Endothelial cell of umbilical vein (primary cell): ENCODE data around the gene GIPC1. TPM values are rescaled to one million over a fixed set of nuclear protein-coding genes. Genes with fewer than 3 reads are reported as not detected.

ENCODE experiments used
- BruUV-seq: library from RNA; stranded (reverse); fragments of 400-500 nt; replicated peaks from 2 replicates; lab custom pipeline; 2021; lab: Mats Ljungman, UMichigan
- CTCF ChIA-PET: fragments of 300-600, 350-600 bp; sonication (Branson Sonifier 250); formaldehyde crosslinking; loops from one replicate; lab custom pipeline; 2021; ENCODE audit warnings: antibody characterized with exemption, inconsistent platforms; lab: Charles Lee
- POLR2A ChIA-PET: fragments of 300-600, 350-600 bp; sonication (Branson Sonifier 250); formaldehyde crosslinking; loops from one replicate; lab custom pipeline; 2021; ENCODE audit warnings: antibody characterized with exemption, inconsistent platforms; lab: Charles Lee
- DNase-seq: peaks from one replicate; pipeline ENCODE4 v3.0.0-alpha.2; 2011; ENCODE audit warnings: low read depth, low spot score
- FAIRE-seq: peaks from 2 replicates; lab custom pipeline; 2011; peaks lifted over from hg19 to GRCh38; lab: Jason Lieb, UNC
- H2AFZ ChIP-seq: 2 replicates; pipeline ENCODE4 v1.6.0; 2012; ENCODE audit warnings: low read depth, low read length, control low read depth, inconsistent platforms
- H3K27ac ChIP-seq: 2 replicates; pipeline ENCODE4 v1.5.1; 2011; ENCODE audit warnings: low read depth, mild to moderate bottlenecking, control low read depth, low read length, moderate library complexity; ENCODE audit not compliant: insufficient read depth
- H3K27me3 ChIP-seq, 2 experiments: 2 replicates each; pipeline versions ENCODE4 v1.6.0 to v1.6.1; 2011; ENCODE audit warnings: low read length in 2 of 2, mixed read lengths in 1 of 2; ENCODE audit not compliant: control insufficient read depth in 2 of 2, insufficient read depth in 2 of 2
- H3K36me3 ChIP-seq, 2 experiments: 2 replicates in 1 of 2; 3 replicates in 1 of 2; pipeline ENCODE4 v1.5.1; 2011; ENCODE audit warnings: low read length in 2 of 2, mild to moderate bottlenecking in 1 of 2, moderate library complexity in 1 of 2; ENCODE audit not compliant: control insufficient read depth in 2 of 2, insufficient read depth in 2 of 2; ENCODE audit errors: extremely low read depth in 1 of 2
- H3K4me1 ChIP-seq: 3 replicates; pipeline ENCODE4 v1.5.1; 2011; ENCODE audit warnings: mild to moderate bottlenecking, low read length; ENCODE audit not compliant: control insufficient read depth, insufficient read depth; ENCODE audit errors: extremely low read depth
- H3K4me2 ChIP-seq: 2 replicates; pipeline ENCODE4 v1.6.1; 2011; ENCODE audit warnings: low read length, control low read depth, mixed read lengths; ENCODE audit not compliant: insufficient read depth
- H3K4me3 ChIP-seq, 3 experiments: fragments of 200-600 bp in 1 of 3; sonication (generic), shearing (Covaris generic) in 1 of 3; replicated peaks in 1 of 3; 2 replicates each; pipeline ENCODE4 v1.5.1; 2011 to 2016; ENCODE audit warnings: control low read depth in 3 of 3, low read length in 3 of 3, mild to moderate bottlenecking in 2 of 3, inconsistent platforms in 1 of 3, low read depth in 1 of 3, moderate library complexity in 1 of 3; ENCODE audit not compliant: insufficient read depth in 1 of 3
- H3K79me2 ChIP-seq: 2 replicates; pipeline ENCODE4 v1.6.0; 2012; ENCODE audit warnings: low read length, inconsistent platforms; ENCODE audit not compliant: control insufficient read depth, insufficient read depth
- H3K9ac ChIP-seq: replicated peaks from 2 replicates; pipeline ENCODE3; 2011; ENCODE audit warnings: low read length, control low read depth; ENCODE audit not compliant: insufficient read depth; ENCODE audit errors: extremely low read depth
- H3K9me1 ChIP-seq: replicated peaks from 3 replicates; pipeline ENCODE4 v1.6.0; 2011; ENCODE audit warnings: mild to moderate bottlenecking, low read length; ENCODE audit not compliant: control insufficient read depth, insufficient read depth; ENCODE audit errors: extremely low read depth
- H3K9me3 ChIP-seq: replicated peaks from 2 replicates; pipeline ENCODE4 v1.5.1; 2012; ENCODE audit warnings: low read length, inconsistent platforms; ENCODE audit not compliant: control insufficient read depth, insufficient read depth
- H4K20me1 ChIP-seq: replicated peaks from 2 replicates; pipeline ENCODE3; 2011; ENCODE audit warnings: mild to moderate bottlenecking, low read length; ENCODE audit not compliant: control insufficient read depth, insufficient read depth; ENCODE audit errors: extremely low read depth
- EZH2 ChIP-seq: IDR thresholded peaks from 2 replicates; pipeline ENCODE4 v1.6.1; 2012; ENCODE audit warnings: borderline replicate concordance, low read depth, mild to moderate bottlenecking, moderate library complexity, low read length, inconsistent platforms; ENCODE audit not compliant: severe bottlenecking
- FOS ChIP-seq: IDR thresholded peaks from 2 replicates; pipeline ENCODE4 v1.6.1; 2011; ENCODE audit warnings: mild to moderate bottlenecking, low read length, moderate library complexity, borderline replicate concordance; ENCODE audit not compliant: insufficient read depth
- GATA2 ChIP-seq: IDR thresholded peaks from 2 replicates; pipeline ENCODE4 v1.7.0; 2011; ENCODE audit warnings: low read depth, mild to moderate bottlenecking, moderate library complexity, mixed read lengths, low read length; ENCODE audit not compliant: insufficient read length, insufficient read depth
- JUN ChIP-seq: IDR thresholded peaks from 2 replicates; pipeline ENCODE4 v1.6.1; 2011; ENCODE audit warnings: borderline replicate concordance, low read depth; ENCODE audit not compliant: insufficient read length, insufficient read depth
- MAX ChIP-seq: IDR thresholded peaks from 2 replicates; pipeline ENCODE4 v1.6.1; 2011; ENCODE audit not compliant: insufficient read depth, insufficient read length
- MYC ChIP-seq: IDR thresholded peaks from one replicate; pipeline ENCODE4 v1.6.1; 2011; ENCODE audit warnings: mild to moderate bottlenecking, low read depth, low read length
- POLR2A ChIP-seq: IDR thresholded peaks from 2 replicates; pipeline ENCODE4 v1.6.1; 2012; ENCODE audit warnings: low read depth, mild to moderate bottlenecking, control low read depth, low read length
- POLR2AphosphoS5 ChIP-seq: IDR thresholded peaks from 2 replicates; pipeline ENCODE4 v1.6.1; 2012; ENCODE audit warnings: low read depth, mild to moderate bottlenecking, control low read depth, low read length, moderate library complexity; ENCODE audit not compliant: insufficient read depth
- dilution Hi-C: fragments of 300-500 bp; cut with MboI; formaldehyde crosslinking; loops from one replicate; pipeline ENCODE4 v1.15.0; 2019; ENCODE audit warnings: low sequenced_read_pairs; ENCODE audit not compliant: extremely low pct_ligation_motif_present
- intact Hi-C: fragments of 100-400 bp; cut with micrococcal nuclease; formaldehyde crosslinking; loops from one replicate; pipeline ENCODE4 v1.10.0; 2022
- polyA plus RNA-seq, 4 experiments: library from polyadenylated mRNA; depleted of rRNA in 3 of 4; stranded (reverse) in 3 of 4; unstranded in 1 of 4; fragments of >200 nt; gene quantifications; 2 replicates each; pipeline versions ENCODE4 v1.2.1 to v1.2.3, GENCODE V29; 2011 to 2012; ENCODE audit warnings: missing spikeins in 1 of 4
- total RNA-seq: library from RNA; stranded (reverse); gene quantifications from 2 replicates; pipeline ENCODE4 v1.2.3, GENCODE V29; 2021
- TF ChIP-seq, protein P1 (sequence below), 2 donors: IDR thresholded peaks; 1 replicate in 1 of 2; 2 replicates in 1 of 2; pipeline ENCODE4 v1.5.1; 2011; ENCODE audit warnings: low read length in 2 of 2, mild to moderate bottlenecking in 2 of 2, moderate library complexity in 2 of 2, control low read depth in 1 of 2, inconsistent platforms in 1 of 2, low read depth in 1 of 2; ENCODE audit not compliant: insufficient read depth in 1 of 2; ENCODE audit errors: extremely low read depth in 1 of 2

GIPC1 gene
- total and polyA plus RNA-seq, 2 donors (not counting 3 experiments of a cell fraction or from before 2014, with no cell fraction given) = 108 to 141 TPM

GRCh38 chr19:14460935-14461334, 35.0 kb downstream of the GIPC1 start:
- Histone ChIP-seq H3K36me3 (peaks cover 13 to 24% of the 10 kb centered on the region in 2 experiments), H2AFZ (no peak overlapping the region), H3K9me3 (no peaks in the 10 kb centered on the region), H3K79me2 (no peaks in the 10 kb centered on the region), H3K9ac (no peak overlapping the region), H3K27me3 (no peaks in the 10 kb centered on the region), H4K20me1 (no peaks in the 10 kb centered on the region), H3K27ac (no peak overlapping the region), H3K9me1 (no peaks in the 10 kb centered on the region), H3K4me2 (no peak overlapping the region), H3K4me1 (no peaks in the 10 kb centered on the region), H3K4me3 (no peak overlapping the region)
- dilution Hi-C loops (no loop called here), intact Hi-C loops (no loop called here)
- no peak for DNase-seq
- no TSS peak for BruUV-seq
- ChIA-PET POLR2A (no interaction called here), CTCF (no interaction called here)
- TF ChIP-seq GATA2 (no peak), EZH2 (no peak), FOS (no peak), JUN (no peak), POLR2A (no peak), POLR2AphosphoS5 (no peak), MAX (no peak), MYC (no peak)
- TF ChIP-seq, protein P1, sequence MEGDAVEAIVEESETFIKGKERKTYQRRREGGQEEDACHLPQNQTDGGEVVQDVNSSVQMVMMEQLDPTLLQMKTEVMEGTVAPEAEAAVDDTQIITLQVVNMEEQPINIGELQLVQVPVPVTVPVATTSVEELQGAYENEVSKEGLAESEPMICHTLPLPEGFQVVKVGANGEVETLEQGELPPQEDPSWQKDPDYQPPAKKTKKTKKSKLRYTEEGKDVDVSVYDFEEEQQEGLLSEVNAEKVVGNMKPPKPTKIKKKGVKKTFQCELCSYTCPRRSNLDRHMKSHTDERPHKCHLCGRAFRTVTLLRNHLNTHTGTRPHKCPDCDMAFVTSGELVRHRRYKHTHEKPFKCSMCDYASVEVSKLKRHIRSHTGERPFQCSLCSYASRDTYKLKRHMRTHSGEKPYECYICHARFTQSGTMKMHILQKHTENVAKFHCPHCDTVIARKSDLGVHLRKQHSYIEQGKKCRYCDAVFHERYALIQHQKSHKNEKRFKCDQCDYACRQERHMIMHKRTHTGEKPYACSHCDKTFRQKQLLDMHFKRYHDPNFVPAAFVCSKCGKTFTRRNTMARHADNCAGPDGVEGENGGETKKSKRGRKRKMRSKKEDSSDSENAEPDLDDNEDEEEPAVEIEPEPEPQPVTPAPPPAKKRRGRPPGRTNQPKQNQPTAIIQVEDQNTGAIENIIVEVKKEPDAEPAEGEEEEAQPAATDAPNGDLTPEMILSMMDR (IDR thresholded peaks at IDR 0.05; ENCODE audit: extremely low read depth in 1 of 2, insufficient read depth in 1 of 2, low read depth in 1 of 2, low read length in 2 of 2) = no peak
- FAIRE-seq = no peak
